Parathyroid adenoma (tissue), 2 donors: Measurements from ENCODE around the gene KRT73.

Experiments
- H2AFZ ChIP-seq: fragments of 300-600 bp; sonication (generic); one replicate; pipeline ENCODE4 v1.7.0; 2017; ENCODE audit warnings: antibody characterized with exemption, mild to moderate bottlenecking
- H3K27ac ChIP-seq: fragments of 300-600 bp; sonication (generic); one replicate; pipeline ENCODE4 v1.7.0; 2017
- H3K27me3 ChIP-seq: fragments of 300-600 bp; sonication (generic); one replicate; pipeline ENCODE4 v1.7.0; 2017; ENCODE audit warnings: low read length; ENCODE audit not compliant: control insufficient read depth, insufficient read depth
- H3K36me3 ChIP-seq: fragments of 300-600 bp; sonication (generic); one replicate; pipeline ENCODE4 v1.7.0; 2017; ENCODE audit warnings: low read length; ENCODE audit not compliant: control insufficient read depth, insufficient read depth
- H3K4me1 ChIP-seq: fragments of 300-600 bp; sonication (generic); one replicate; pipeline ENCODE4 v1.7.0; 2017; ENCODE audit warnings: control low read depth
- H3K4me2 ChIP-seq: fragments of 300-600 bp; sonication (generic); one replicate; pipeline ENCODE4 v1.7.0; 2017; ENCODE audit warnings: low read length
- H3K4me3 ChIP-seq: fragments of 300-600 bp; sonication (generic); one replicate; pipeline ENCODE4 v1.7.0; 2017; ENCODE audit warnings: low read depth, low read length
- H3K79me2 ChIP-seq: fragments of 300-600 bp; sonication (generic); one replicate; pipeline ENCODE4 v1.7.0; 2017; ENCODE audit warnings: control low read depth
- H3K9ac ChIP-seq: fragments of 300-600 bp; sonication (generic); one replicate; pipeline ENCODE4 v1.7.0; 2017; ENCODE audit warnings: mild to moderate bottlenecking
- H3K9me3 ChIP-seq: fragments of 300-600 bp; sonication (generic); one replicate; pipeline ENCODE4 v1.7.0; 2017; ENCODE audit warnings: low read length; ENCODE audit not compliant: control insufficient read depth
- CTCF ChIP-seq: fragments of 300-600 bp; sonication (generic); IDR thresholded peaks from one replicate; pipeline ENCODE4 v1.7.0; 2017; ENCODE audit warnings: antibody characterized with exemption, mild to moderate bottlenecking
- donor health status: primary hyperparathyroidism.

Gene KRT73

GRCh38 chr12:52577316-52577715 lies 41.0 kb downstream of the KRT73 start:
- Histone ChIP-seq H3K4me2 (no peak overlapping the region), H3K9ac (no peak overlapping the region), H3K79me2 (no peaks in the 10 kb centered on the region), H3K4me3 (no peak overlapping the region), H3K27ac (no peak overlapping the region), H3K4me1 (no peaks in the 10 kb centered on the region), H3K9me3 (no peaks in the 10 kb centered on the region), H2AFZ (no peak overlapping the region), H3K36me3 (no peaks in the 10 kb centered on the region), H3K27me3 (no peaks in the 10 kb centered on the region)
- no peak for TF ChIP-seq CTCF

GRCh38 chr12:52575948-52576347 lies 42.4 kb downstream of the KRT73 start:
- Histone ChIP-seq H3K4me1 (no peaks in the 10 kb centered on the region), H3K4me2 (no peak overlapping the region), H3K27me3 (no peaks in the 10 kb centered on the region), H3K27ac (no peak overlapping the region), H3K9ac (no peak overlapping the region), H3K36me3 (no peaks in the 10 kb centered on the region), H3K9me3 (no peaks in the 10 kb centered on the region), H3K4me3 (no peak overlapping the region), H2AFZ (no peak overlapping the region), H3K79me2 (no peaks in the 10 kb centered on the region)
- no peak for TF ChIP-seq CTCF

DNA sequence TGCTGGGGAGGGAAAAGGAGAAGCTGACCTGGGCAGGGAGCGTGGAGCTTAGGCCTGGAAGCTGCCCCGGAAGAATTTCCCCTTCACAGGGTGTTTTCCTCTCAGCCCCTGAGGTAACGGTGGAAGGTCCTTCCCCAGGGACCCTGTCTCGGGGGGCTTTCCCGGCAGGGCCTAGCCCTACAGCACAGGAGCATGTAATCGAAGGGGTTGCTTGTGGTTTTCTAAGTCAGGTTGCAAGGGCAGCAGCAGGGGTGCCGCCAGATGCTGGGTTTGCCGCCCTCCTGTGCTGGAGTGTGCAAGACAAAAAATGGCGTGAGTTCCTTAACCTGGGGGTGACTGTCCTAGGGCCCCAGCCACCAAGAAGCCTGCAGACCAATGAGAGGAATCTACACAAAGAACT lies 43.1 kb downstream of the KRT73 start:
- Histone ChIP-seq H3K4me3 (no peak overlapping the region), H3K4me1 (no peaks in the 10 kb centered on the region), H3K36me3 (no peaks in the 10 kb centered on the region), H3K79me2 (no peaks in the 10 kb centered on the region), H3K27me3 (no peaks in the 10 kb centered on the region), H3K27ac (no peak overlapping the region), H2AFZ (no peak overlapping the region), H3K9me3 (no peaks in the 10 kb centered on the region), H3K9ac (no peak overlapping the region), H3K4me2 (no peak overlapping the region)
- no peak for TF ChIP-seq CTCF

DNA sequence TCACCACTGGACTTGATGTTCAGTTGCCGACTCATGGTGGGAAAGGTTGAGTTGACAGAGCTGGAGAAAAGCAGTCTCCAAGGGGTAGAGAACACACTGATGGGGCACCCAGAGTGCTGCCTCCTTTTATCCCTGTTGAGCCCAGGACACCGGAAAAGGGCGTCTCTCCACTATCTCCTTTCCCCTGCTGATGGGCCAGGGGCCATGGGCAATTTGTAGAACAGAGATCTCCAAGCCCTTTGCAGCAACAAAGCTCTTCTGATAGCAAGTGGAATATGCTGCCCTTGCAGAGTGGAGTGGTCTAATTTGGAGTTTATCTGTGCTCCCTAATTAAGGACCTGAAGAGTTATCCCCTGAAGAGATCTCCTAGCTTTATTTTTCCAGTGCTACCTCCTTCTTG lies 44.6 kb downstream of the KRT73 start, which contains the start of gene KRT74:
Gene KRT74 (minus strand): TSS at position 101 of the 400 bp plus-strand sequence. CDS start 66 bp downstream, at position 35.
- Histone ChIP-seq H3K79me2 (no peaks in the 10 kb centered on the region), H3K4me2 (no peak within 1 kb of the TSS), H3K9me3 (no peaks in the 10 kb centered on the region), H3K4me3 (no peak within 1 kb of the TSS), H3K9ac (no peak within 1 kb of the TSS), H3K4me1 (no peaks in the 10 kb centered on the region), H3K27ac (no peak within 1 kb of the TSS), H3K36me3 (no peaks in the 10 kb centered on the region), H2AFZ (no peak within 1 kb of the TSS), H3K27me3 (no peaks in the 10 kb centered on the region)
- TF ChIP-seq CTCF, result no peak

DNA sequence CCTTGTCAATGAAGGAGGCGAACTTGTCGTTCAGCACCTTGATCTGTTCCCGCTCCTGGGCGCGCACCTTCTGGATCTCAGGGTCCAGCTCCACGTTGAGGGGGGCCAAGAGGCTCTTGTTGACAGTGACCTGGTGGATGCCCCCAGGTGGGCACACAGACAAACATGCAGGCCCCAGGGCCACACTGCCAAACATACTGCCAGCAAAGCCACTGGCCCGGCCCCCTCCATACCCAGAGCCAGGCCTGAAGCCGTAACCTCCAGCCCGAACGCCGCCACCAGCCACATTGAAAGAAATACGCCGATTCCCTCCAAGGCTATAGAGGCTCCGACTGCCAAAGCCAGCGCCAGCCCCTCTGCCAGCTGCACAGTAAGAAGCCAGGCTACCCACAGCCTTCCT lies 45.1 kb downstream of the KRT73 start:
- Histone ChIP-seq H3K9me3 (no peaks in the 10 kb centered on the region), H3K36me3 (no peaks in the 10 kb centered on the region), H3K4me1 (no peaks in the 10 kb centered on the region), H3K27ac (no peak overlapping the region), H3K9ac (no peak overlapping the region), H3K4me3 (no peak overlapping the region), H3K27me3 (no peaks in the 10 kb centered on the region), H2AFZ (no peak overlapping the region), H3K79me2 (no peaks in the 10 kb centered on the region), H3K4me2 (no peak overlapping the region)
- TF ChIP-seq CTCF, result no peak
